H1 (cell line): ENCODE measurements around the gene GTF3C5. TPM values are rescaled to one million over a fixed set of nuclear protein-coding genes. Genes with fewer than 3 reads are reported as not detected.

Source experiments
- CTCF ChIA-PET: fragments of 300-600 bp; sonication (Branson Sonifier 250); formaldehyde crosslinking; loops from one replicate; lab custom pipeline; 2021; ENCODE audit not compliant: partially characterized antibody; lab: Charles Lee
- POLR2A ChIA-PET: fragments of 300-600 bp; sonication (Branson Sonifier 250); formaldehyde crosslinking; loops from one replicate; lab custom pipeline; 2021; ENCODE audit warnings: inconsistent platforms; ENCODE audit not compliant: partially characterized antibody; lab: Charles Lee
- DNase-seq, 2 experiments: peaks; one replicate each; pipeline versions ENCODE4 v3.0.0 to v3.0.0-alpha.2; 2010 to 2022; ENCODE audit warnings: low spot score in 2 of 2, low read depth in 1 of 2, mixed read lengths in 1 of 2
- FAIRE-seq: peaks from 2 replicates; lab custom pipeline; 2011; peaks lifted over from hg19 to GRCh38; lab: Jason Lieb, UNC
- H2AFZ ChIP-seq: 2 replicates; pipeline ENCODE4 v1.8.1; 2012; ENCODE audit warnings: low read length, inconsistent platforms
- H2AK5ac ChIP-seq: 2 replicates; pipeline ENCODE4 v1.6.1; 2013; ENCODE audit warnings: low read depth, low read length
- H2BK120ac ChIP-seq: replicated peaks from 2 replicates; pipeline ENCODE3; 2013; ENCODE audit warnings: low read depth, low read length, inconsistent platforms
- H2BK12ac ChIP-seq: 2 replicates; pipeline ENCODE4 v1.6.1; 2013; ENCODE audit warnings: low read depth, low read length
- H2BK15ac ChIP-seq: 2 replicates; pipeline ENCODE4 v1.6.1; 2013; ENCODE audit warnings: low read length
- H2BK20ac ChIP-seq: 2 replicates; pipeline ENCODE4 v1.6.1; 2013; ENCODE audit warnings: low read length
- H2BK5ac ChIP-seq: 2 replicates; pipeline ENCODE4 v1.6.1; 2013; ENCODE audit warnings: low read depth, low read length
- H3K14ac ChIP-seq: 2 replicates; pipeline ENCODE4 v1.6.1; 2013; ENCODE audit warnings: inconsistent platforms; ENCODE audit not compliant: insufficient read length
- H3K18ac ChIP-seq: 2 replicates; pipeline ENCODE4 v1.6.1; 2013; ENCODE audit warnings: low read length; ENCODE audit errors: extremely low read depth
- H3K23ac ChIP-seq: 2 replicates; pipeline ENCODE4 v1.6.1; 2013; ENCODE audit warnings: inconsistent platforms; ENCODE audit not compliant: insufficient read length
- H3K23me2 ChIP-seq: 2 replicates; pipeline ENCODE4 v1.6.1; 2013; ENCODE audit warnings: low read depth, low read length
- H3K27ac ChIP-seq: 2 replicates; pipeline ENCODE4 v1.6.1; 2011; ENCODE audit warnings: low read depth, low read length, inconsistent platforms
- H3K27me3 ChIP-seq, 4 experiments: replicated peaks in 1 of 4; 1 replicate in 1 of 4; 2 replicates in 3 of 4; pipeline versions ENCODE4 v1.6.1 to v1.8.1; 2011 to 2013; ENCODE audit warnings: low read length in 3 of 4, mild to moderate bottlenecking in 3 of 4, inconsistent platforms in 2 of 4, mixed read lengths in 2 of 4, moderate library complexity in 1 of 4; ENCODE audit not compliant: control insufficient read depth in 3 of 4, insufficient read depth in 3 of 4; ENCODE audit errors: extremely low read depth in 1 of 4
- H3K36me3 ChIP-seq, 4 experiments: 2 replicates each; pipeline versions ENCODE4 v1.6.1 to v1.8.1; 2011 to 2013; ENCODE audit warnings: mild to moderate bottlenecking in 4 of 4, low read length in 3 of 4, moderate library complexity in 2 of 4, control low read depth in 1 of 4, inconsistent platforms in 1 of 4; ENCODE audit not compliant: insufficient read depth in 4 of 4, control insufficient read depth in 2 of 4
- H3K4ac ChIP-seq: replicated peaks from 2 replicates; pipeline ENCODE3; 2013; ENCODE audit warnings: low read length, low read depth, mixed read lengths, inconsistent platforms; ENCODE audit not compliant: insufficient read length
- H3K4me1 ChIP-seq, 4 experiments: replicated peaks in 1 of 4; 1 replicate in 1 of 4; 2 replicates in 3 of 4; pipeline versions ENCODE4 v1.6.1 to v1.8.1; 2011 to 2013; ENCODE audit warnings: low read length in 3 of 4, inconsistent platforms in 2 of 4, mixed read lengths in 1 of 4; ENCODE audit not compliant: insufficient read depth in 4 of 4, control insufficient read depth in 3 of 4
- H3K4me2 ChIP-seq, 2 experiments: 2 replicates each; pipeline versions ENCODE4 v1.6.1 to v1.8.1; 2011 to 2013; ENCODE audit warnings: low read depth in 2 of 2, low read length in 2 of 2, control low read depth in 1 of 2, inconsistent platforms in 1 of 2, mild to moderate bottlenecking in 1 of 2; ENCODE audit not compliant: insufficient read depth in 1 of 2
- H3K4me3 ChIP-seq, 4 experiments: fragments of 200-600, 300-600 bp in 1 of 4; sonication (generic), shearing (Covaris generic), sonication (Bioruptor Twin) in 1 of 4; 2 replicates each; pipeline versions ENCODE4 v1.5.1 to v1.8.1; 2011 to 2016; ENCODE audit warnings: low read length in 4 of 4, low read depth in 3 of 4, control low read depth in 2 of 4, inconsistent platforms in 2 of 4, mild to moderate bottlenecking in 2 of 4, mixed read lengths in 1 of 4, moderate library complexity in 1 of 4; ENCODE audit not compliant: insufficient read depth in 2 of 4; ENCODE audit errors: extremely low read depth in 1 of 4
- H3K56ac ChIP-seq: replicated peaks from 2 replicates; pipeline ENCODE3; 2013; ENCODE audit warnings: low read depth, mild to moderate bottlenecking, mixed read lengths, low read length, inconsistent platforms; ENCODE audit not compliant: insufficient read length
- H3K79me1 ChIP-seq: 2 replicates; pipeline ENCODE4 v1.6.1; 2013; ENCODE audit warnings: low read depth, low read length, control low read depth
- H3K79me2 ChIP-seq, 2 experiments: 2 replicates each; pipeline versions ENCODE4 v1.6.1 to v1.8.1; 2012 to 2013; ENCODE audit warnings: low read length in 2 of 2, mild to moderate bottlenecking in 2 of 2, inconsistent platforms in 1 of 2; ENCODE audit not compliant: insufficient read depth in 2 of 2, control insufficient read depth in 1 of 2
- H3K9ac ChIP-seq, 4 experiments: replicated peaks in 1 of 4; 1 replicate in 1 of 4; 2 replicates in 3 of 4; pipeline versions ENCODE4 v1.6.1 to v1.8.1; 2011 to 2013; ENCODE audit warnings: low read depth in 3 of 4, low read length in 3 of 4, control low read depth in 2 of 4, mild to moderate bottlenecking in 2 of 4, moderate library complexity in 2 of 4, inconsistent platforms in 1 of 4; ENCODE audit errors: extremely low read depth in 1 of 4
- H3K9me3 ChIP-seq, 2 experiments: 2 replicates each; pipeline versions ENCODE4 v1.6.1 to v1.8.1; 2012 to 2013; ENCODE audit warnings: mild to moderate bottlenecking in 2 of 2, moderate library complexity in 2 of 2, control low read depth in 1 of 2, inconsistent platforms in 1 of 2, low read depth in 1 of 2, low read length in 1 of 2, mixed read lengths in 1 of 2; ENCODE audit not compliant: insufficient read depth in 2 of 2
- H4K20me1 ChIP-seq, 2 experiments: replicated peaks in 1 of 2; 2 replicates each; pipeline versions ENCODE3 to v1.8.1; 2011 to 2013; ENCODE audit warnings: inconsistent platforms in 2 of 2, low read length in 2 of 2, mild to moderate bottlenecking in 1 of 2; ENCODE audit not compliant: insufficient read depth in 2 of 2, control insufficient read depth in 1 of 2
- H4K5ac ChIP-seq: 2 replicates; pipeline ENCODE4 v1.6.1; 2013; ENCODE audit warnings: low read length, low read depth, mixed read lengths, inconsistent platforms; ENCODE audit not compliant: insufficient read length
- H4K8ac ChIP-seq: 2 replicates; pipeline ENCODE4 v1.8.0; 2013; ENCODE audit warnings: mild to moderate bottlenecking, moderate library complexity, low read length, inconsistent platforms; ENCODE audit not compliant: insufficient read depth; ENCODE audit errors: extremely low read depth
- H4K91ac ChIP-seq: replicated peaks from 2 replicates; pipeline ENCODE3; 2013; ENCODE audit warnings: low read length, mixed read lengths, inconsistent platforms; ENCODE audit not compliant: insufficient read length
- ASH2L ChIP-seq: fragments of 200-600, 300-600 bp; sonication (generic); IDR thresholded peaks from one replicate; pipeline ENCODE4 v1.7.1; 2017; ENCODE audit warnings: low read length
- EP300 ChIP-seq, 2 experiments: IDR thresholded peaks; 1 replicate in 1 of 2; 2 replicates in 1 of 2; pipeline ENCODE4 v1.6.1; 2011 to 2012; ENCODE audit warnings: low read depth in 2 of 2, low read length in 2 of 2, mild to moderate bottlenecking in 2 of 2, borderline replicate concordance in 1 of 2, inconsistent platforms in 1 of 2, moderate library complexity in 1 of 2
- GABPA ChIP-seq: IDR thresholded peaks from 2 replicates; pipeline ENCODE4 v1.6.1; 2011; ENCODE audit warnings: mild to moderate bottlenecking, low read length, moderate library complexity, borderline replicate concordance; ENCODE audit not compliant: insufficient read depth
- ZNF274 ChIP-seq: IDR thresholded peaks from 2 replicates; pipeline ENCODE4 v1.7.0; 2012; ENCODE audit warnings: low read length, borderline replicate concordance; ENCODE audit errors: extremely low read depth
- WGBS, 2 experiments: shearing (Covaris generic) in 1 of 2; methylation state at CpG; one replicate each; pipeline versions ENCODE4 v1.1.6 to v1.1.7; 2013 to 2015; ENCODE audit warnings: low lambda C conversion rate in 2 of 2, mixed read lengths in 2 of 2, inconsistent platforms in 1 of 2, low coverage in 1 of 2, missing lambda C conversion rate in 1 of 2; ENCODE audit not compliant: insufficient replicate concordance in 2 of 2, insufficient coverage in 1 of 2, insufficient read length in 1 of 2; ENCODE audit errors: extremely low coverage in 1 of 2, missing lambda C conversion rate in 1 of 2; 5-methylcytosine and 5-hydroxymethylcytosine counted together
- polyA plus RNA-seq, 7 experiments: library from polyadenylated mRNA; depleted of rRNA in 3 of 7; stranded (reverse) in 5 of 7; unstranded in 2 of 7; fragments of >200 nt in 5 of 7; fragments of 200-250 nt in 2 of 7; gene quantifications; 1 replicate in 5 of 7; 2 replicates in 1 of 7; 4 replicates in 1 of 7; pipeline versions ENCODE4 v1.2.1 to v1.2.3, GENCODE V29; 2011 to 2013; ENCODE audit warnings: missing spikeins in 2 of 7, mixed read lengths in 2 of 7
- total RNA-seq: library from RNA; stranded (reverse); fragmentation: NEBNext Ultra II Directional; extraction: Animal tissue kit (Norgen Biotek cat#: 25700); gene quantifications from 2 replicates; pipeline ENCODE4 v1.2.1, GENCODE V29; 2021
- TF ChIP-seq, protein P1 (sequence below): IDR thresholded peaks from 2 replicates; pipeline ENCODE4 v1.6.1; 2012; ENCODE audit warnings: low read length, inconsistent platforms

Gene GTF3C5
- total and polyA plus RNA-seq, 2 of the 8 experiments (the other 6 are each of a cell fraction or from before 2014, with no cell fraction given) = 78.7 to 87.1 TPM

DNA sequence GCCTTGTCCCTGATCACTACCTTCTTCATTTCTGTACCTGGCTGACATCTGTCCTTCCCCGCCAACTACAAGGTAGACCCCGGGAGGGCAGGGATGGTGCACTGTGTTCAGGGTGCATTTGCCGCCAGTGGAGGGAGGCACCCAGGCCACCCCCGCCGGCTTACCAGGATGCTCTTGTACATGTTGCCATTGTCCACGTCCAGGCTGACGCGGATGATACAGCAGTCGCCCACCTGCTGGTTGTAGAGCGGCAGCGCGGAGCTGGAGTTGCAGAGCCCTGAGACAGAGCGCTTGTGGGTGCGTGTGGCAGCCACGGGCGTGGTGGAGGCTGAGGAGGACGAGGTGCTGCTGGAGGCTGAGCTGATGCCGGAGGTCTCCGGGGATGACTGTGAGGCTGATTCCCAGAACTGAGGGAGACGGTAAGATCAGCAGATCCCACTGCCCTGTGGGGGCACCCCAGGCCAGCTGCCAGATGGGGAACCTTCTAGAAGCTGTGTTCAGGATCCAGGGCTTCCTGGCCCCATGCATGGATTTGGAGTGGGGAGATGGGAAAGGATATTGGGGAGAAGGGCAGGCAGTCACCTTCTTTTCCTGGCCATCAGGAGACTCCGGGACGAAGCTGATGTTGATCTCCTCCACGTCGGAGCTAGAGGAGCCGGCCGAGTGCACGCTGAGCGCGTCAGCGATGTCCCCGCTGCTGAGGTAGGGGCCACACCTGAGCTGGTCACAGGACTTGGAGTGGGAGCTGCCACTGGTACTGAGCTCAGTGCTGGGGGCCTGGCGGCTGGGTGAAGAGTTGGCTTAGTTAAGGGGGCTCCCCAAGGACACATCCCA is 70.8 kb downstream of the GTF3C5 start:
- Histone ChIP-seq H2BK5ac (no peak overlapping the region; the same call in 1 of the 2 replicates), H3K4me1 (peaks cover 0 to 8% (median 3%) of the 10 kb centered on the region in 4 experiments; a peak in 3 of 7 replicates), H3K27ac (no peak overlapping the region), H3K79me2 (no peaks in the 10 kb centered on the region), H4K91ac (no peak overlapping the region), H3K23ac (no peak overlapping the region), H4K8ac (no peak overlapping the region), H2AK5ac (no peak overlapping the region), H3K36me3 (peaks cover 0 to 27% (median 9%) of the 10 kb centered on the region in 4 experiments; a peak in 6 of 8 replicates), H2BK12ac (no peak overlapping the region), H2BK20ac (no peak overlapping the region), H3K14ac (no peak overlapping the region), H3K23me2 (no peaks in the 10 kb centered on the region), H3K18ac (no peak overlapping the region), H2BK15ac (no peak overlapping the region), H3K4me3 (no peak overlapping the region), H3K9me3 (peaks cover 2 to 12% of the 10 kb centered on the region in 2 experiments; a peak in 3 of 4 replicates), H4K5ac (no peak overlapping the region), H3K56ac (no peak overlapping the region), H3K4me2 (no peak overlapping the region), H3K79me1 (no peaks in the 10 kb centered on the region), H2AFZ (no peak overlapping the region), H3K9ac (no peak overlapping the region), H3K27me3 (no peaks in the 10 kb centered on the region), H4K20me1 (peaks cover 2 to 9% of the 10 kb centered on the region in 2 experiments), H3K4ac (no peak overlapping the region), H2BK120ac (no peak overlapping the region)
- CTCF ChIA-PET = interaction anchor here (1.0 to 19.3 kb wide), 24 partner anchors 7 to 457 kb away, joined by 3 to 337 read pairs (median 6); partner anchors contain the start of gene RALGDS
- DNase-seq (no peak), FAIRE-seq (no peak)
- POLR2A ChIA-PET = interaction anchor here (0.9 to 1.8 kb wide), 2 partner anchors 42 to 46 kb away, joined by 4 to 7 read pairs; no protein-coding TSS in a partner anchor
- TF ChIP-seq ZNF274 = no peak
- TF ChIP-seq ASH2L = no peak
- no peak for TF ChIP-seq GABPA
- TF ChIP-seq, protein P1, sequence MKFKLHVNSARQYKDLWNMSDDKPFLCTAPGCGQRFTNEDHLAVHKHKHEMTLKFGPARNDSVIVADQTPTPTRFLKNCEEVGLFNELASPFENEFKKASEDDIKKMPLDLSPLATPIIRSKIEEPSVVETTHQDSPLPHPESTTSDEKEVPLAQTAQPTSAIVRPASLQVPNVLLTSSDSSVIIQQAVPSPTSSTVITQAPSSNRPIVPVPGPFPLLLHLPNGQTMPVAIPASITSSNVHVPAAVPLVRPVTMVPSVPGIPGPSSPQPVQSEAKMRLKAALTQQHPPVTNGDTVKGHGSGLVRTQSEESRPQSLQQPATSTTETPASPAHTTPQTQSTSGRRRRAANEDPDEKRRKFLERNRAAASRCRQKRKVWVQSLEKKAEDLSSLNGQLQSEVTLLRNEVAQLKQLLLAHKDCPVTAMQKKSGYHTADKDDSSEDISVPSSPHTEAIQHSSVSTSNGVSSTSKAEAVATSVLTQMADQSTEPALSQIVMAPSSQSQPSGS = no peak
- TF ChIP-seq EP300 (IDR thresholded peaks at IDR 0.05; ENCODE audit: borderline replicate concordance in 1 of 2, low read depth in 2 of 2, low read length in 2 of 2) = no peak
- 92% methylated on average over 32 of the region's 32 CpGs; no CpG with 5 or more reads in 1 of the 2 experiments for WGBS, 2 experiments
